MCF 10A (cell line): ENCODE data around the gene GJB1. TPM values are rescaled to one million over a fixed set of nuclear protein-coding genes. Genes with fewer than 3 reads are reported as not detected.

Experiments
- BruUV-seq: library from RNA; stranded (reverse); fragments of 400-500 nt; replicated peaks from 2 replicates; lab custom pipeline; 2021; lab: Mats Ljungman, UMichigan
- CTCF ChIA-PET: fragments of 300-600 bp; sonication (Branson Sonifier 250); formaldehyde crosslinking; extraction: SDS; loops from one replicate; lab custom pipeline; 2021; ENCODE audit warnings: antibody characterized with exemption, inconsistent platforms; lab: Yijun Ruan, JAX
- POLR2A ChIA-PET: fragments of 300-600, 350-650 bp; sonication (Branson Sonifier 250); formaldehyde crosslinking; extraction: SDS; loops from one replicate; lab custom pipeline; 2020; ENCODE audit warnings: antibody characterized with exemption, inconsistent platforms; lab: Yijun Ruan, JAX
- DNase-seq: peaks from one replicate; pipeline ENCODE4 v3.0.0-alpha.2; 2018; ENCODE audit not compliant: unreplicated experiment
- H3K27ac Mint-ChIP-seq: one replicate; pipeline ENCODE4 v1.8.0; 2022; ENCODE audit warnings: mild to moderate bottlenecking, low read depth, mixed read lengths; ENCODE audit not compliant: unreplicated experiment
- H3K27me3 Mint-ChIP-seq: one replicate; pipeline ENCODE4 v1.8.0; 2022; ENCODE audit warnings: mixed read lengths; ENCODE audit not compliant: insufficient read depth, unreplicated experiment
- H3K36me3 Mint-ChIP-seq: one replicate; pipeline ENCODE4 v1.8.0; 2022; ENCODE audit warnings: mild to moderate bottlenecking, moderate library complexity, mixed read lengths; ENCODE audit not compliant: insufficient read depth, unreplicated experiment
- H3K4me1 Mint-ChIP-seq: one replicate; pipeline ENCODE4 v1.8.0; 2022; ENCODE audit warnings: mixed read lengths; ENCODE audit not compliant: insufficient read depth, unreplicated experiment
- H3K4me3 Mint-ChIP-seq: one replicate; pipeline ENCODE4 v1.8.0; 2022; ENCODE audit warnings: mild to moderate bottlenecking, moderate library complexity, mixed read lengths; ENCODE audit not compliant: unreplicated experiment
- H3K9me3 Mint-ChIP-seq: one replicate; pipeline ENCODE4 v1.8.0; 2022; ENCODE audit warnings: mixed read lengths; ENCODE audit not compliant: unreplicated experiment
- intact Hi-C: fragments of 100-400 bp; cut with micrococcal nuclease; formaldehyde crosslinking; loops from 2 replicates; pipeline ENCODE4 v1.14.1; 2022
- total RNA-seq: library from RNA; stranded (reverse); gene quantifications from 2 replicates; pipeline ENCODE4 v1.2.3, GENCODE V29; 2022
- TF ChIP-seq, protein P1 (sequence below): fragments of 200-600 bp; IDR thresholded peaks from one replicate; pipeline ENCODE4 v1.8.0; 2022; ENCODE audit warnings: antibody characterized with exemption, mild to moderate bottlenecking; ENCODE audit not compliant: unreplicated experiment

GJB1 gene
- total RNA-seq, 1 experiment from 2014 or later = not detected

GRCh38 chrX:71227370-71228062 lies 4.5 kb downstream of the GJB1 start:
- no peaks in the 10 kb centered on the region for H3K9me3 Mint-ChIP-seq
- BruUV-seq = no TSS peak
- ChIA-PET POLR2A (no interaction called here), CTCF (interaction anchor here (0.6 kb wide), 1 partner anchor 244 kb away, joined by 6 read pairs; no protein-coding TSS in a partner anchor)
- intact Hi-C loops = no loop called here
- no peaks in the 10 kb centered on the region for H3K36me3 Mint-ChIP-seq
- H3K4me1 Mint-ChIP-seq = no peaks in the 10 kb centered on the region
- TF ChIP-seq, protein P1, sequence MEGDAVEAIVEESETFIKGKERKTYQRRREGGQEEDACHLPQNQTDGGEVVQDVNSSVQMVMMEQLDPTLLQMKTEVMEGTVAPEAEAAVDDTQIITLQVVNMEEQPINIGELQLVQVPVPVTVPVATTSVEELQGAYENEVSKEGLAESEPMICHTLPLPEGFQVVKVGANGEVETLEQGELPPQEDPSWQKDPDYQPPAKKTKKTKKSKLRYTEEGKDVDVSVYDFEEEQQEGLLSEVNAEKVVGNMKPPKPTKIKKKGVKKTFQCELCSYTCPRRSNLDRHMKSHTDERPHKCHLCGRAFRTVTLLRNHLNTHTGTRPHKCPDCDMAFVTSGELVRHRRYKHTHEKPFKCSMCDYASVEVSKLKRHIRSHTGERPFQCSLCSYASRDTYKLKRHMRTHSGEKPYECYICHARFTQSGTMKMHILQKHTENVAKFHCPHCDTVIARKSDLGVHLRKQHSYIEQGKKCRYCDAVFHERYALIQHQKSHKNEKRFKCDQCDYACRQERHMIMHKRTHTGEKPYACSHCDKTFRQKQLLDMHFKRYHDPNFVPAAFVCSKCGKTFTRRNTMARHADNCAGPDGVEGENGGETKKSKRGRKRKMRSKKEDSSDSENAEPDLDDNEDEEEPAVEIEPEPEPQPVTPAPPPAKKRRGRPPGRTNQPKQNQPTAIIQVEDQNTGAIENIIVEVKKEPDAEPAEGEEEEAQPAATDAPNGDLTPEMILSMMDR = no peak
- H3K27ac Mint-ChIP-seq = no peak overlapping the region
- DNase-seq = no peak
- no peak overlapping the region for H3K4me3 Mint-ChIP-seq
- peaks cover 68% of the 10 kb centered on the region for H3K27me3 Mint-ChIP-seq

DNA sequence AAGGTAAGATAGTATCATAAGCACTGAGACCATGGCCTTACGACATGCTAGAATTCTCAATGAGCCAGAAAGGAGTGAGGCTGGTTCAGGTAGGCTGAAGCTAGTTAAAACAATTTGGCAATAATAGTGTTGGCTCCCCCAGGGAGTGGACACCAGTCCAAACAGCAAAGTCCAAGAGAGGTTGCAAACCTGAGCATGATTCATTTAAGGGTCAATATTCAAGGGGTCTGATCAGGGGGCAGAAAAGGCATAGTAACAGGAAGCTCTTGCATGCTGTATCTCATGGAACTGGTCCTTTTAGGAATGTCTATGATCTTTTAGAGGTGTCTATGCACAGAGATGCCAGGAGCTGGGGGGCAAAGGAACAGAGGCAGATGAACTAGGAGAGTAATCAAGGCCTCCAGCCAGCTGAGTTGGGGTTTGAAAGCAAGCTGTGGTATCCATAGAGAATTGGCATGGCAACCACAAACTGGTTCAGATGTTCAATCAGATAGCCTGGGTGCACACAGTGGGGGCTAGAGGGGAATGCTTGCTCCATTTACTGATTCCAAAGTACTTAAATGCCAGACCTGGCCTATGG lies 5.1 kb downstream of the GJB1 start:
- H3K27ac Mint-ChIP-seq = no peak overlapping the region
- no peaks in the 10 kb centered on the region for H3K4me1 Mint-ChIP-seq
- H3K27me3 Mint-ChIP-seq = peaks cover 63% of the 10 kb centered on the region
- no peak overlapping the region for H3K4me3 Mint-ChIP-seq
- no peak for DNase-seq
- ChIA-PET CTCF (interaction anchor here (0.6 kb wide), 1 partner anchor 68 kb away, joined by 3 read pairs; no protein-coding TSS in a partner anchor), POLR2A (no interaction called here)
- H3K36me3 Mint-ChIP-seq = no peaks in the 10 kb centered on the region
- no peaks in the 10 kb centered on the region for H3K9me3 Mint-ChIP-seq
- TF ChIP-seq, protein P1 = no peak
- intact Hi-C loops = no loop called here
- no TSS peak for BruUV-seq

DNA sequence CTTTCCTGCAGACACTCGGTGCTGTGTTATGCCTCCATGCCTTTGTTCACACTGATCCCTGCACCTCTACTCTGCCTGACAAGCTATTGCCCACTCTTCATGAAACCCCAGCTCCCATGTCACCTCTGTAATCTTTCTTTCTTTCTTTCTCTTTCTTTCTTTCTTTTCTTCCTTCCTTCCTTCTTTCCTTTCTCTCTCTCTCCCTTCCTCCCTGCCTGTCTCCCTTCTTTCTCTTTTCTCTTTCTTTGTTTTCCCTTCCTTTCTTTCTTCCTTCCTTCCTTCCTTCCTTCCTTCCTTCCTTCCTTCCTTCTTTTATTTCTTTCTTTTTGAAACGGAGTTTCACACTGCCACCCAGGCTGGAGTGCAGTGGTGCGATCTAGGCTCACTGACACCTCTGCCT lies 12.5 kb downstream of the GJB1 start:
- H3K9me3 Mint-ChIP-seq = no peaks in the 10 kb centered on the region
- CTCF ChIA-PET = no interaction called here

GRCh38 chrX:71236836-71237235 lies 13.8 kb downstream of the GJB1 start:
- no peak for DNase-seq
- intact Hi-C loops = no loop called here
- no peaks in the 10 kb centered on the region for H3K36me3 Mint-ChIP-seq
- no peak overlapping the region for H3K27ac Mint-ChIP-seq
- peaks cover 45% of the 10 kb centered on the region for H3K27me3 Mint-ChIP-seq
- ChIA-PET CTCF (no interaction called here), POLR2A (no interaction called here)
- TF ChIP-seq, protein P1 = no peak
- H3K9me3 Mint-ChIP-seq = no peaks in the 10 kb centered on the region
- H3K4me3 Mint-ChIP-seq = no peak overlapping the region
- BruUV-seq = no TSS peak
- no peaks in the 10 kb centered on the region for H3K4me1 Mint-ChIP-seq

More for the DNA sequence above, 12.5 kb downstream of the GJB1 start:
- no peaks in the 10 kb centered on the region for H3K4me1 Mint-ChIP-seq
- TF ChIP-seq, protein P1 = no peak
- no TSS peak for BruUV-seq
- POLR2A ChIA-PET = no interaction called here
- peaks cover 53% of the 10 kb centered on the region for H3K27me3 Mint-ChIP-seq
- H3K36me3 Mint-ChIP-seq = no peaks in the 10 kb centered on the region
- no peak overlapping the region for H3K4me3 Mint-ChIP-seq
- no peak for DNase-seq
- intact Hi-C loops = no loop called here
- H3K27ac Mint-ChIP-seq = no peak overlapping the region
